ENCODE results near the gene INSL3. TPM values are rescaled to one million over a fixed set of nuclear protein-coding genes. Genes with fewer than 3 reads are reported as not detected.

INSL3 gene
- total and polyA plus RNA-seq, 8 donors, result 0.21 to 0.76 TPM; not detected in 6

DNA sequence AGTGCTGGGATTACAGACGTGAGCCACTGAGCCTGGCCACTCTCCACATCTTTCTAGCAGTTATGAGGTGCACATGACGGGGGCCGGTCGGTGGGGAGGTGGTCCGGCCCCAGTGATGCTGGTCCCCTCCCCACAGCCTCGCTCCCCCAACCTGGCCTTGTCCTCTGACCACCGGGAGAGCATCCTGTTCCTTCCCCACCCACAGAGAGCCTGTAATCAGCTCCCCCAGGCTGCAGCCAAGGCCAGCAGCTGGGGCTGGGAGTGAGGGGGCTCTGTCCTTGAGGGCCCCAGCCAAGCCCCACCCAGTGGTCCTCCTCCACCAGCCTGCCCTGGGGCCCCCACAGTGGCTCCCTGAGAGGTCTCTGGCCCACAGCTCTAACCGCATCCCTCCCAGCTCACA lies 3.0 kb upstream of the INSL3 start:
- H3K4me1 ChIP-seq, result peaks cover 0 to 11% of the 10 kb centered on the region in 2 donors
- peaks cover 0 to 29% of the 10 kb centered on the region in 2 donors for H3K36me3 ChIP-seq
- intact Hi-C loops (cut with DNase I), result no loop called here
- ATAC-seq, result no peak
- H3K9me3 ChIP-seq, result no peaks in the 10 kb centered on the region
- H3K27me3 ChIP-seq, result peaks cover 0 to 16% of the 10 kb centered on the region in 2 donors
- TF ChIP-seq, protein P1, sequence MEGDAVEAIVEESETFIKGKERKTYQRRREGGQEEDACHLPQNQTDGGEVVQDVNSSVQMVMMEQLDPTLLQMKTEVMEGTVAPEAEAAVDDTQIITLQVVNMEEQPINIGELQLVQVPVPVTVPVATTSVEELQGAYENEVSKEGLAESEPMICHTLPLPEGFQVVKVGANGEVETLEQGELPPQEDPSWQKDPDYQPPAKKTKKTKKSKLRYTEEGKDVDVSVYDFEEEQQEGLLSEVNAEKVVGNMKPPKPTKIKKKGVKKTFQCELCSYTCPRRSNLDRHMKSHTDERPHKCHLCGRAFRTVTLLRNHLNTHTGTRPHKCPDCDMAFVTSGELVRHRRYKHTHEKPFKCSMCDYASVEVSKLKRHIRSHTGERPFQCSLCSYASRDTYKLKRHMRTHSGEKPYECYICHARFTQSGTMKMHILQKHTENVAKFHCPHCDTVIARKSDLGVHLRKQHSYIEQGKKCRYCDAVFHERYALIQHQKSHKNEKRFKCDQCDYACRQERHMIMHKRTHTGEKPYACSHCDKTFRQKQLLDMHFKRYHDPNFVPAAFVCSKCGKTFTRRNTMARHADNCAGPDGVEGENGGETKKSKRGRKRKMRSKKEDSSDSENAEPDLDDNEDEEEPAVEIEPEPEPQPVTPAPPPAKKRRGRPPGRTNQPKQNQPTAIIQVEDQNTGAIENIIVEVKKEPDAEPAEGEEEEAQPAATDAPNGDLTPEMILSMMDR (IDR thresholded peaks at IDR 0.05), result no peak
- no peak overlapping the region for H3K4me3 ChIP-seq
- no peak overlapping the region for H3K27ac ChIP-seq
- DNase-seq, result no peak

DNA sequence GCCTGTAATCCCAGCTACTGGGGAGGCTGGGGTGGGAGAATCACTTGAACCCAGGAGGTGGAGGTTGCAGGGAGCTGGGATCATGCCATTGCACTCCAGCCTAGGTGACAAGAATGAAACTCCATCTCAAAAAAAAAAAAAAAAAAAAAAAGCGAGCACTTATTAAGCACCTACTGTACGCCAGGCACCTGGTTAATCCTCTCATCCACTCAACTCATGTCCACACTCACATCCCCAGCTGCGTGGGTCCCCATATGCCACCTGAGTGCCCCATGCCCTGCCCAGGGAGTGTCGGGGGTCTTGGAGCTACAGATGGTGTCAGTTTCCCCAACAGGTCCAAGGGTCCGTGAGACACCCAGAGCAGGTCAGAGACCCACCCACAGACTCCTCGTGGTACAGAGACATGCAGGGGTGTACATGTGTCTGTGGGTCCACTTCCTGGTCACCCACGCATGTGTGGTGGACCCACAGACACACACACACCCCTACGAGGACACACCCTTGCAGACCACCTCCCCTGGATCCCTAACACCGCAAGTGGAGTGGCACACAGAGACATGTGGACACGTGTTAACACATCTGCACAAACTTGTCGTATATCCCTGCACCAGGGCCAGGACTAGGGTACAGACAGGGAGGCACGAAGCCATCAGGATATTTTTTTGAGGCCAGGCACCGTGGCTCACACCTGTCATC lies 3.5 kb downstream of the INSL3 start:
- intact Hi-C loops (cut with DNase I), result no loop called here
- ATAC-seq (no peak), DNase-seq (no peak)
- Histone ChIP-seq H3K27me3 (peaks cover 0 to 26% of the 10 kb centered on the region in 2 donors), H3K4me1 (no peaks in the 10 kb centered on the region), H3K9me3 (no peaks in the 10 kb centered on the region), H3K27ac (no peak overlapping the region), H3K36me3 (no peaks in the 10 kb centered on the region), H3K4me3 (no peak overlapping the region)
- TF ChIP-seq, protein P1 (IDR thresholded peaks at IDR 0.05), result no peak

- TF ChIP-seq, protein P1 (IDR thresholded peaks at IDR 0.05), result no peak
- Histone ChIP-seq H3K4me1 (no peaks in the 10 kb centered on the region), H3K27ac (no peak overlapping the region), H3K36me3 (no peaks in the 10 kb centered on the region), H3K27me3 (peaks cover 0 to 62% of the 10 kb centered on the region in 2 donors), H3K4me3 (no peak overlapping the region), H3K9me3 (no peaks in the 10 kb centered on the region)
- intact Hi-C loops (cut with DNase I), result no loop called here
- DNase-seq (no peak), ATAC-seq (no peak)
Measured at GRCh38 chr19:17812099-17812498, 9.2 kb downstream of the INSL3 start.

GRCh38 chr19:17811681-17812080 lies 9.6 kb downstream of the INSL3 start:
- intact Hi-C loops (cut with DNase I), result no loop called here
- ATAC-seq, result no peak
- Histone ChIP-seq H3K27ac (no peak overlapping the region), H3K9me3 (no peaks in the 10 kb centered on the region), H3K4me3 (no peak overlapping the region), H3K36me3 (no peaks in the 10 kb centered on the region), H3K4me1 (no peaks in the 10 kb centered on the region), H3K27me3 (peaks cover 0 to 63% of the 10 kb centered on the region in 2 donors)
- TF ChIP-seq, protein P1 (IDR thresholded peaks at IDR 0.05), result no peak
- DNase-seq, result no peak

GRCh38 chr19:17811103-17811502 lies 10.2 kb downstream of the INSL3 start:
- Histone ChIP-seq H3K27ac (no peak overlapping the region), H3K9me3 (no peaks in the 10 kb centered on the region), H3K4me1 (no peaks in the 10 kb centered on the region), H3K27me3 (peaks cover 0 to 58% of the 10 kb centered on the region in 2 donors), H3K36me3 (no peaks in the 10 kb centered on the region), H3K4me3 (no peak overlapping the region)
- DNase-seq (no peak), ATAC-seq (no peak)
- intact Hi-C loops (cut with DNase I), result no loop called here
- TF ChIP-seq, protein P1 (IDR thresholded peaks at IDR 0.05), result no peak
